H9 (cell line): Measurements from ENCODE around the gene SCGB2A2. TPM values are rescaled to one million over a fixed set of nuclear protein-coding genes. Genes with fewer than 3 reads are reported as not detected.
A peak's percentile ranks its signal among the peaks of the same experiment; 100 is the strongest.

Experiments
- DNase-seq: peaks from one replicate; pipeline ENCODE4 v3.0.0-alpha.2; 2017
- H2AFZ ChIP-seq: one replicate; pipeline ENCODE4 v1.6.1; 2013; ENCODE audit warnings: mild to moderate bottlenecking, low read length, control low read depth, moderate library complexity
- H2AK5ac ChIP-seq: 2 replicates; pipeline ENCODE4 v1.6.1; 2013; ENCODE audit warnings: low read length, control low read depth, mixed read lengths; ENCODE audit not compliant: insufficient read length
- H2BK120ac ChIP-seq: one replicate; pipeline ENCODE4 v1.6.1; 2013; ENCODE audit warnings: low read depth, mild to moderate bottlenecking, low read length, control low read depth, inconsistent platforms; ENCODE audit not compliant: poor library complexity, severe bottlenecking
- H2BK12ac ChIP-seq: 2 replicates; pipeline ENCODE4 v1.6.1; 2013; ENCODE audit warnings: low read length, control low read depth, mixed read lengths, low read depth; ENCODE audit not compliant: insufficient read length
- H2BK15ac ChIP-seq: 2 replicates; pipeline ENCODE4 v1.6.1; 2013; ENCODE audit warnings: low read depth, low read length, control low read depth
- H2BK20ac ChIP-seq: one replicate; pipeline ENCODE4 v1.6.1; 2013; ENCODE audit warnings: low read depth, mild to moderate bottlenecking, low read length, control low read depth, inconsistent platforms; ENCODE audit not compliant: poor library complexity, severe bottlenecking
- H2BK5ac ChIP-seq: 2 replicates; pipeline ENCODE4 v1.6.1; 2013; ENCODE audit warnings: low read length, control low read depth, mixed read lengths; ENCODE audit not compliant: insufficient read length
- H3K14ac ChIP-seq: 2 replicates; pipeline ENCODE4 v1.6.1; 2013; ENCODE audit warnings: low read length, control low read depth; ENCODE audit not compliant: insufficient read depth
- H3K18ac ChIP-seq: 2 replicates; pipeline ENCODE4 v1.6.1; 2013; ENCODE audit warnings: low read depth, mild to moderate bottlenecking, mixed read lengths, low read length, control low read depth; ENCODE audit not compliant: insufficient read length
- H3K23ac ChIP-seq: 2 replicates; pipeline ENCODE4 v1.6.1; 2013; ENCODE audit warnings: low read length, control low read depth, mixed read lengths, low read depth; ENCODE audit not compliant: insufficient read length
- H3K23me2 ChIP-seq: 2 replicates; pipeline ENCODE4 v1.6.1; 2013; ENCODE audit warnings: low read depth, mild to moderate bottlenecking, mixed read lengths, low read length, control low read depth; ENCODE audit not compliant: insufficient read length, poor library complexity, severe bottlenecking
- H3K27ac ChIP-seq: 2 replicates; pipeline ENCODE4 v1.5.1; 2013; ENCODE audit warnings: low read length, control low read depth, mixed read lengths, low read depth; ENCODE audit not compliant: insufficient read length
- H3K27me3 ChIP-seq: 2 replicates; pipeline ENCODE4 v1.6.1; 2013; ENCODE audit warnings: low read length, control low read depth, inconsistent platforms; ENCODE audit not compliant: insufficient read depth
- H3K4ac ChIP-seq: 2 replicates; pipeline ENCODE4 v1.6.1; 2013; ENCODE audit warnings: low read depth, mild to moderate bottlenecking, control low read depth, inconsistent platforms, low read length, moderate library complexity
- H3K4me1 ChIP-seq: 2 replicates; pipeline ENCODE4 v1.6.1; 2013; ENCODE audit warnings: low read length, control low read depth, inconsistent platforms; ENCODE audit not compliant: insufficient read depth
- H3K4me2 ChIP-seq: 2 replicates; pipeline ENCODE4 v1.6.1; 2013; ENCODE audit warnings: low read length, control low read depth, mixed read lengths; ENCODE audit not compliant: insufficient read length, insufficient read depth
- H3K56ac ChIP-seq: 2 replicates; pipeline ENCODE4 v1.6.1; 2013; ENCODE audit warnings: low read depth, mild to moderate bottlenecking, mixed read lengths, low read length, control low read depth; ENCODE audit not compliant: insufficient read length
- H3K79me1 ChIP-seq: 2 replicates; pipeline ENCODE4 v1.6.1; 2013; ENCODE audit warnings: low read depth, mild to moderate bottlenecking, moderate library complexity, low read length, control low read depth, inconsistent platforms; ENCODE audit not compliant: insufficient read depth, poor library complexity, severe bottlenecking
- H3K79me2 ChIP-seq: 2 replicates; pipeline ENCODE4 v1.6.1; 2013; ENCODE audit warnings: low read length, control low read depth, inconsistent platforms; ENCODE audit not compliant: insufficient read depth
- H3K9ac ChIP-seq: 2 replicates; pipeline ENCODE4 v1.6.1; 2013; ENCODE audit warnings: low read length, control low read depth, mixed read lengths; ENCODE audit not compliant: insufficient read length; ENCODE audit errors: extremely low read depth
- H3K9me3 ChIP-seq: one replicate; pipeline ENCODE4 v1.6.1; 2013; ENCODE audit warnings: low read depth, low read length, inconsistent platforms; ENCODE audit not compliant: control insufficient read depth
- H3T11ph ChIP-seq: one replicate; pipeline ENCODE4 v1.6.1; 2013; ENCODE audit warnings: mild to moderate bottlenecking, low read length, control low read depth, inconsistent platforms
- H4K20me1 ChIP-seq: one replicate; pipeline ENCODE4 v1.6.1; 2013; ENCODE audit not compliant: control insufficient read depth, insufficient read length, insufficient read depth
- H4K5ac ChIP-seq: 2 replicates; pipeline ENCODE4 v1.6.1; 2013; ENCODE audit warnings: low read depth, mild to moderate bottlenecking, mixed read lengths, low read length, control low read depth; ENCODE audit not compliant: insufficient read length
- H4K8ac ChIP-seq: replicated peaks from 2 replicates; pipeline ENCODE4 v1.6.1; 2013; ENCODE audit warnings: low read length, control low read depth, mixed read lengths, low read depth; ENCODE audit not compliant: insufficient read length
- H4K91ac ChIP-seq: 2 replicates; pipeline ENCODE4 v1.6.1; 2013; ENCODE audit warnings: low read depth, mild to moderate bottlenecking, moderate library complexity, mixed read lengths, low read length, control low read depth; ENCODE audit not compliant: insufficient read length
- H3K27ac Mint-ChIP-seq, 3 experiments: 2 replicates in 2 of 3; 3 replicates in 1 of 3; pipeline ENCODE4 v1.8.0; 2020 to 2021; ENCODE audit warnings: mixed read lengths in 3 of 3, mild to moderate bottlenecking in 1 of 3, moderate library complexity in 1 of 3
- H3K27me3 Mint-ChIP-seq: 2 replicates; pipeline ENCODE4 v1.8.0; 2021; ENCODE audit warnings: low read depth, mild to moderate bottlenecking, moderate library complexity, mixed read lengths
- H3K36me3 Mint-ChIP-seq, 3 experiments: 2 replicates in 2 of 3; 3 replicates in 1 of 3; pipeline ENCODE4 v1.8.0; 2020 to 2021; ENCODE audit warnings: low read depth in 3 of 3, mixed read lengths in 3 of 3; ENCODE audit not compliant: insufficient read depth in 1 of 3
- H3K4me1 Mint-ChIP-seq, 2 experiments: 2 replicates each; pipeline ENCODE4 v1.8.0; 2020; ENCODE audit warnings: mixed read lengths in 2 of 2
- H3K4me3 Mint-ChIP-seq, 2 experiments: 2 replicates in 1 of 2; 3 replicates in 1 of 2; pipeline ENCODE4 v1.8.0; 2020 to 2021; ENCODE audit warnings: mild to moderate bottlenecking in 2 of 2, mixed read lengths in 2 of 2, moderate library complexity in 1 of 2
- H3K9me3 Mint-ChIP-seq, 2 experiments: 2 replicates in 1 of 2; 3 replicates in 1 of 2; pipeline ENCODE4 v1.8.0; 2020; ENCODE audit warnings: mild to moderate bottlenecking in 2 of 2, mixed read lengths in 2 of 2, moderate library complexity in 1 of 2
- WGBS: extraction: QIAGEN DNeasy Blood & Tissue Kit; methylation state at CpG from one replicate; pipeline ENCODE4 v1.1.7; 2013; ENCODE audit warnings: missing lambda C conversion rate, low lambda C conversion rate, mixed read lengths; ENCODE audit not compliant: insufficient read length; ENCODE audit errors: extremely low coverage; 5-methylcytosine and 5-hydroxymethylcytosine counted together
- total RNA-seq: library from RNA; stranded (reverse); gene quantifications from 2 replicates; pipeline ENCODE4 v1.2.1, GENCODE V29; 2021
- TF ChIP-seq, protein P1 (sequence below): fragments of 200-600 bp; sonication (generic); conservative IDR thresholded peaks from 3 replicates; pipeline ENCODE4 v1.8.0; 2021; ENCODE audit warnings: antibody characterized with exemption, mild to moderate bottlenecking

SCGB2A2 gene
- total RNA-seq, 1 experiment from 2014 or later = not detected

DNA sequence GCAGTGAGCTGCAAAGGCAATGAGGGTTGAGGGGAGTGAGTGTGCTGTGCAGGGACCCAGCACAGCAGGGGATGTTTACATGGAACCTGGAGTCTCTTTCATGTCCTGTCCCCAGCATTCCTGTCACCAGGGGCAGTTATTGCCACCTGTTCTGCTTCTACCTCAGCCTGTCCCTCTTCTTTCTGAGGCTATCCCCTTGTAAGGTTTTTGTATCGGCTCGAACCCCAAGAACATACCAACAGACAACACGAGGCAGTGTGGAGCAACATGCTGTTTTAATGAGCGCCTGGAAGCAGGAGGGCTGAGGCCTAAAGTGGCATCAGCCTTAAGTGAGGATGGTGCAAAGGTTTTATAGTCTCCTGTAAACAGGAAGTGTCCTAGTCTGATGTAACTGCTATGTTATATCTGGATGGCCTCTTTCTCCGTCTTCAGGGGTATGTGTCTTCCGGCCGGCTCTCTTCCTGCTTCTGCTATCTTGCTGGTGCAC, 3.9 kb downstream of the SCGB2A2 start:
- H2BK5ac ChIP-seq = no peak overlapping the region
- no CpG with 5 or more reads among the region's 7 CpGs for WGBS

More for the DNA sequence above, 3.9 kb downstream of the SCGB2A2 start:
- Histone ChIP-seq H3K14ac (0 out of 2 replicates have a peak overlapping the region, but pooled peaks have one; percentile 58), H4K8ac (no peak overlapping the region), H3K27me3 (no peaks in the 10 kb centered on the region; the same call in 1 of the 2 replicates), H3K23me2 (peaks cover 2% of the 10 kb centered on the region), H3K9ac (no peak overlapping the region), H3K79me2 (no peaks in the 10 kb centered on the region), H3K79me1 (no peaks in the 10 kb centered on the region), H2BK12ac (no peak overlapping the region), H3K4me2 (no peak overlapping the region), H2AFZ (no peak overlapping the region), H3T11ph (no peak overlapping the region), H3K27ac (no peak overlapping the region), H4K20me1 (no peaks in the 10 kb centered on the region), H3K9me3 (no peaks in the 10 kb centered on the region), H4K5ac (no peak overlapping the region), H2BK120ac (no peak overlapping the region), H3K4me1 (no peaks in the 10 kb centered on the region), H2BK20ac (no peak overlapping the region), H2AK5ac (no peak overlapping the region), H3K4ac (no peak overlapping the region), H3K23ac (no peak overlapping the region), H3K56ac (no peak overlapping the region), H2BK15ac (no peak overlapping the region), H3K18ac (no peak overlapping the region), H4K91ac (no peak overlapping the region)
- peaks cover 6 to 15% of the 10 kb centered on the region in 2 experiments for H3K9me3 Mint-ChIP-seq
- TF ChIP-seq, protein P1, sequence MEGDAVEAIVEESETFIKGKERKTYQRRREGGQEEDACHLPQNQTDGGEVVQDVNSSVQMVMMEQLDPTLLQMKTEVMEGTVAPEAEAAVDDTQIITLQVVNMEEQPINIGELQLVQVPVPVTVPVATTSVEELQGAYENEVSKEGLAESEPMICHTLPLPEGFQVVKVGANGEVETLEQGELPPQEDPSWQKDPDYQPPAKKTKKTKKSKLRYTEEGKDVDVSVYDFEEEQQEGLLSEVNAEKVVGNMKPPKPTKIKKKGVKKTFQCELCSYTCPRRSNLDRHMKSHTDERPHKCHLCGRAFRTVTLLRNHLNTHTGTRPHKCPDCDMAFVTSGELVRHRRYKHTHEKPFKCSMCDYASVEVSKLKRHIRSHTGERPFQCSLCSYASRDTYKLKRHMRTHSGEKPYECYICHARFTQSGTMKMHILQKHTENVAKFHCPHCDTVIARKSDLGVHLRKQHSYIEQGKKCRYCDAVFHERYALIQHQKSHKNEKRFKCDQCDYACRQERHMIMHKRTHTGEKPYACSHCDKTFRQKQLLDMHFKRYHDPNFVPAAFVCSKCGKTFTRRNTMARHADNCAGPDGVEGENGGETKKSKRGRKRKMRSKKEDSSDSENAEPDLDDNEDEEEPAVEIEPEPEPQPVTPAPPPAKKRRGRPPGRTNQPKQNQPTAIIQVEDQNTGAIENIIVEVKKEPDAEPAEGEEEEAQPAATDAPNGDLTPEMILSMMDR = no peak; the same call in 2 of the 3 replicates
- no peaks in the 10 kb centered on the region; a peak in 1 of 7 replicates for H3K36me3 Mint-ChIP-seq
- H3K27me3 Mint-ChIP-seq = peaks cover 3% of the 10 kb centered on the region
- H3K4me3 Mint-ChIP-seq = no peak overlapping the region
- DNase-seq = peak; percentile 35
- H3K27ac Mint-ChIP-seq = peak overlapping the region in 1 of 3 experiments; percentile 21; a peak in 2 of 7 replicates
- H3K4me1 Mint-ChIP-seq = no peaks in the 10 kb centered on the region
